A673 (cell line): ENCODE measurements around the gene TBX4.

Experiments
- EZH2 ChIP-seq: fragments of 200-600 bp; sonication (generic); IDR thresholded peaks from 2 replicates; pipeline ENCODE4 v1.6.1; 2017; ENCODE audit warnings: borderline replicate concordance, low read depth, mild to moderate bottlenecking, mixed read lengths, antibody characterized with exemption, low read length; ENCODE audit not compliant: poor library complexity, severe bottlenecking
- TF ChIP-seq, protein P1 (sequence below): fragments of 300-800, 200-600 bp; sonication (generic); conservative IDR thresholded peaks from 2 replicates; pipeline ENCODE4 v1.5.1; 2017; ENCODE audit warnings: low read depth, mild to moderate bottlenecking, antibody characterized with exemption, low read length, moderate library complexity, mixed read lengths

DNA sequence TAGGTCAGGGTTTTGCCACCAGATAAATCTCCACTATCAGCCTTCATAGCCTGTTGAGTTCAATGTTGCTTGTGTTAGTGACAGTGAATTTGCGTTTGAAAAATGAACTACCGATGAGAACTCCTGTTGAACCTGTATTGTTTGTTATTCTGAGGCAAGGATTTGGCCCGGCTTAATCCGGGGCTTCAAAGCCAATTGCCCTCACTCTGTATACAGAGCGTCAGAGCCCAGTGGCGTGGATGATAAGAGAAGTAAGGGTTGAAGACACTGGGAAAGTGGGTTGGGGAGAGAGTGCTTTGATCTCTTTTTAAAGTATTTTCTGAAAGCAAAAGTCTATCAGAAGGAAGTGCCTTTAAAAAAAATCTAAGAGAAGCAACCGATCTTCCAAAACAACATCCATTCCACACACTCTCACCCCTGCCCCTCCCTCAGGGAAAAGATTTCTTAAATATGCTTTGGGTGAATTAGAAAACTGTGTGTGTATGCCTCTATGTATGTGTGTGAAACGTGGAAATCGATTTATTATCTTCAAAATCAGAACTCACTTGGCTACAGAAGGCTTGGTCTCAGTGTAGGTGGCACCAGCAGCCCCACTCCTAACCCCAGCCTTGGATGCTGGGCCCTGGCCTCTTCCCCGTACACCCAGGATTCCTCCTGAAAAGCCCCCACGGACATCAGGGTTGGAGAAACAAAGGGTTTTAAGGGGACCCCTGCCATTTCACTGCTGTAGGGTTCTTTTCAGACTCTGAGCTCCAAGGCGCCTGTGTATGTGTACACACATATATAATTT, 8.8 kb downstream of the TBX4 start:
- no peak for TF ChIP-seq EZH2
- TF ChIP-seq, protein P1, sequence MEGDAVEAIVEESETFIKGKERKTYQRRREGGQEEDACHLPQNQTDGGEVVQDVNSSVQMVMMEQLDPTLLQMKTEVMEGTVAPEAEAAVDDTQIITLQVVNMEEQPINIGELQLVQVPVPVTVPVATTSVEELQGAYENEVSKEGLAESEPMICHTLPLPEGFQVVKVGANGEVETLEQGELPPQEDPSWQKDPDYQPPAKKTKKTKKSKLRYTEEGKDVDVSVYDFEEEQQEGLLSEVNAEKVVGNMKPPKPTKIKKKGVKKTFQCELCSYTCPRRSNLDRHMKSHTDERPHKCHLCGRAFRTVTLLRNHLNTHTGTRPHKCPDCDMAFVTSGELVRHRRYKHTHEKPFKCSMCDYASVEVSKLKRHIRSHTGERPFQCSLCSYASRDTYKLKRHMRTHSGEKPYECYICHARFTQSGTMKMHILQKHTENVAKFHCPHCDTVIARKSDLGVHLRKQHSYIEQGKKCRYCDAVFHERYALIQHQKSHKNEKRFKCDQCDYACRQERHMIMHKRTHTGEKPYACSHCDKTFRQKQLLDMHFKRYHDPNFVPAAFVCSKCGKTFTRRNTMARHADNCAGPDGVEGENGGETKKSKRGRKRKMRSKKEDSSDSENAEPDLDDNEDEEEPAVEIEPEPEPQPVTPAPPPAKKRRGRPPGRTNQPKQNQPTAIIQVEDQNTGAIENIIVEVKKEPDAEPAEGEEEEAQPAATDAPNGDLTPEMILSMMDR, result no peak
